H1 (cell line): ENCODE data around the gene ANKRD7.

Source experiments
- BACH1 ChIP-seq: IDR thresholded peaks from 2 replicates; pipeline ENCODE4 v1.6.1; 2012; ENCODE audit warnings: low read length, improper control_type of control experiment
- CBX8 ChIP-seq: fragments of 300-800, 300-1000 bp; sonication (generic); IDR thresholded peaks from 2 replicates; pipeline ENCODE4 v1.7.1; 2016; ENCODE audit warnings: low read depth, low read length, borderline replicate concordance
- CEBPB ChIP-seq: IDR thresholded peaks from 2 replicates; pipeline ENCODE4 v1.6.1; 2012; ENCODE audit warnings: low read depth, low read length
- CTCF ChIP-seq, 3 experiments: IDR thresholded peaks; 1 replicate in 2 of 3; 2 replicates in 1 of 3; pipeline versions ENCODE4 v1.5.1 to v1.6.1; 2011; ENCODE audit warnings: low read length in 3 of 3, mild to moderate bottlenecking in 3 of 3, inconsistent platforms in 2 of 3, low read depth in 1 of 3, moderate library complexity in 1 of 3; ENCODE audit not compliant: insufficient read depth in 1 of 3; ENCODE audit errors: control extremely low read depth in 1 of 3
- MAX ChIP-seq: IDR thresholded peaks from 2 replicates; pipeline ENCODE4 v1.6.1; 2012; ENCODE audit warnings: inconsistent platforms
- NANOG ChIP-seq: IDR thresholded peaks from 2 replicates; pipeline ENCODE4 v1.6.1; 2011; ENCODE audit warnings: low read length, low read depth, mild to moderate bottlenecking, inconsistent platforms; ENCODE audit not compliant: insufficient read depth, poor library complexity, severe bottlenecking
- NRF1 ChIP-seq: IDR thresholded peaks from 2 replicates; pipeline ENCODE4 v1.6.1; 2011; ENCODE audit warnings: mild to moderate bottlenecking, low read depth, low read length, improper control_type of control experiment
- POLR2A ChIP-seq, 2 experiments: IDR thresholded peaks; 1 replicate in 1 of 2; 2 replicates in 1 of 2; pipeline ENCODE4 v1.6.1; 2011; ENCODE audit warnings: low read depth in 2 of 2, low read length in 2 of 2, mild to moderate bottlenecking in 2 of 2; ENCODE audit errors: control extremely low read depth in 1 of 2
- POLR2AphosphoS5 ChIP-seq: IDR thresholded peaks from 2 replicates; pipeline ENCODE4 v1.6.1; 2011; ENCODE audit warnings: low read depth, low read length
- RAD21 ChIP-seq, 2 experiments: IDR thresholded peaks in 1 of 2; conservative IDR thresholded peaks in 1 of 2; 2 replicates each; pipeline ENCODE4 v1.6.1; 2011; ENCODE audit warnings: low read depth in 2 of 2, low read length in 2 of 2, improper control_type of control experiment in 1 of 2, inconsistent platforms in 1 of 2, mild to moderate bottlenecking in 1 of 2, moderate library complexity in 1 of 2
- SIN3A ChIP-seq, 2 experiments: IDR thresholded peaks in 1 of 2; conservative IDR thresholded peaks in 1 of 2; 2 replicates each; pipeline ENCODE4 v1.6.1; 2011 to 2012; ENCODE audit warnings: low read length in 2 of 2, improper control_type of control experiment in 1 of 2, low read depth in 1 of 2, mild to moderate bottlenecking in 1 of 2
- SP1 ChIP-seq: IDR thresholded peaks from 2 replicates; pipeline ENCODE4 v1.6.1; 2011; ENCODE audit warnings: low read depth, low read length
- SRF ChIP-seq: IDR thresholded peaks from 2 replicates; pipeline ENCODE4 v1.6.1; 2011; ENCODE audit warnings: mild to moderate bottlenecking, low read depth, low read length, moderate library complexity

GRCh38 chr7:118214833-118215182 is 9.7 kb upstream of the ANKRD7 start:
- TF ChIP-seq BACH1 (no peak), CTCF (IDR thresholded peaks at IDR 0.05; ENCODE audit: control extremely low read depth in 1 of 3, insufficient read depth in 1 of 3, low read depth in 1 of 3, low read length in 3 of 3) (no peak), POLR2A (IDR thresholded peaks at IDR 0.05; ENCODE audit: control extremely low read depth in 1 of 2, low read depth in 2 of 2, low read length in 2 of 2) (no peak), NRF1 (no peak), MAX (no peak), SRF (no peak), SP1 (no peak), CEBPB (no peak), RAD21 (IDR thresholded peaks at IDR 0.05 in 1 of 2, conservative IDR thresholded peaks at IDR 0.05 in 1 of 2; ENCODE audit: low read depth in 2 of 2, low read length in 2 of 2) (no peak), POLR2AphosphoS5 (no peak), SIN3A (conservative IDR thresholded peaks at IDR 0.05 in 1 of 2, IDR thresholded peaks at IDR 0.05 in 1 of 2; ENCODE audit: low read depth in 1 of 2, low read length in 2 of 2) (no peak), CBX8 (no peak), NANOG (no peak)
